ENCODE results near the gene PLEKHA5. TPM values are rescaled to one million over a fixed set of nuclear protein-coding genes. Genes with fewer than 3 reads are reported as not detected.
"Not testable (repeated sequence)": the region's sequence is repeated elsewhere in the genome, so short reads cannot be mapped to it uniquely, and the experiment has no call there.

The PLEKHA5 gene
- total and polyA plus RNA-seq, 2 of the 4 experiments (the other 2 are of a cell fraction) = 5.3 to 12.2 TPM

GRCh38 chr12:19392644-19393043, 263.1 kb downstream of the PLEKHA5 start:
- H2AK9ac ChIP-seq (replicated peaks; ENCODE audit: low read depth, low read length, poor library complexity); H3K79me1 ChIP-seq (ENCODE audit: low read depth in 1 of 2, low read length in 2 of 2); H3K4me3 ChIP-seq (ENCODE audit: insufficient read depth, low read depth, low read length); H2BK20ac ChIP-seq (ENCODE audit: low read depth, low read length); H3K14ac ChIP-seq (replicated peaks; ENCODE audit: low read depth, low read length); H3K9me1 ChIP-seq (ENCODE audit: insufficient read depth, low read length); H3K36me3 ChIP-seq (ENCODE audit: control insufficient read depth, insufficient read depth, low read length); H3K9me3 ChIP-seq (ENCODE audit: control insufficient read depth, insufficient read depth, low read length); H2BK5ac ChIP-seq (ENCODE audit: low read depth, low read length, poor library complexity, severe bottlenecking); H3K27ac ChIP-seq (ENCODE audit: insufficient read depth, low read length); H2AK5ac ChIP-seq (ENCODE audit: low read depth, low read length); H3K18ac ChIP-seq (ENCODE audit: low read depth, low read length); BruUV-seq (replicated peaks); H3K27me3 ChIP-seq (ENCODE audit: control insufficient read depth, insufficient read depth, low read length); H4K5ac ChIP-seq (ENCODE audit: low read depth, low read length); in situ Hi-C loops (cut with MboI; ENCODE audit: low sequenced_read_pairs); CTCF ChIA-PET; H3K4me1 ChIP-seq (ENCODE audit: control insufficient read depth, insufficient read depth, low read length); H2BK15ac ChIP-seq (ENCODE audit: low read depth, low read length); H4K20me1 ChIP-seq (ENCODE audit: insufficient read depth, low read length); H3K4ac ChIP-seq (ENCODE audit: low read depth, low read length); ATAC-seq (ENCODE audit: low read depth); dilution Hi-C loops (cut with HindIII; ENCODE audit: low sequenced_read_pairs, unreplicated experiment); H3K23ac ChIP-seq (ENCODE audit: low read depth, low read length); H4K8ac ChIP-seq (ENCODE audit: low read depth in 2 of 2, low read length in 2 of 2); POLR2A ChIA-PET (ENCODE audit: unreplicated experiment); H3K4me2 ChIP-seq (ENCODE audit: low read depth, low read length); H4K91ac ChIP-seq (ENCODE audit: insufficient read depth, low read depth, low read length); H3K9ac ChIP-seq (ENCODE audit: low read depth, low read length); DNase-seq; H2BK120ac ChIP-seq (ENCODE audit: low read depth, low read length); H3K56ac ChIP-seq (ENCODE audit: extremely low read depth, insufficient read depth, low read length); H2AFZ ChIP-seq (replicated peaks; ENCODE audit: low read length, poor library complexity): not testable (repeated sequence)
- WGBS, 2 experiments (ENCODE audit: extremely low coverage in 2 of 2, insufficient read length in 1 of 2) = no CpG with 5 or more reads among the region's 8 CpGs
- intact Hi-C loops (cut with micrococcal nuclease) = loop anchor here (5.0 kb wide), 1 partner anchor 50 kb away; no protein-coding TSS in a partner anchor

Measured in IMR-90 (cell line).